DOHH2 (cell line): ENCODE results near the gene TBC1D10A.

Experiments
- EZH2phosphoT487 ChIP-seq: fragments of 200-600 bp; sonication (generic); IDR thresholded peaks from 2 replicates; pipeline ENCODE4 v1.6.1; 2017; ENCODE audit warnings: borderline replicate concordance, mild to moderate bottlenecking, antibody characterized with exemption, low read length, moderate library complexity, mixed read lengths
- TF ChIP-seq, protein P1 (sequence below): fragments of 200-600 bp; sonication (generic); IDR thresholded peaks from one replicate; pipeline ENCODE4 v1.5.1; 2014; ENCODE audit warnings: antibody characterized with exemption, mild to moderate bottlenecking, low read depth, low read length; ENCODE audit not compliant: poor library complexity, severe bottlenecking

DNA sequence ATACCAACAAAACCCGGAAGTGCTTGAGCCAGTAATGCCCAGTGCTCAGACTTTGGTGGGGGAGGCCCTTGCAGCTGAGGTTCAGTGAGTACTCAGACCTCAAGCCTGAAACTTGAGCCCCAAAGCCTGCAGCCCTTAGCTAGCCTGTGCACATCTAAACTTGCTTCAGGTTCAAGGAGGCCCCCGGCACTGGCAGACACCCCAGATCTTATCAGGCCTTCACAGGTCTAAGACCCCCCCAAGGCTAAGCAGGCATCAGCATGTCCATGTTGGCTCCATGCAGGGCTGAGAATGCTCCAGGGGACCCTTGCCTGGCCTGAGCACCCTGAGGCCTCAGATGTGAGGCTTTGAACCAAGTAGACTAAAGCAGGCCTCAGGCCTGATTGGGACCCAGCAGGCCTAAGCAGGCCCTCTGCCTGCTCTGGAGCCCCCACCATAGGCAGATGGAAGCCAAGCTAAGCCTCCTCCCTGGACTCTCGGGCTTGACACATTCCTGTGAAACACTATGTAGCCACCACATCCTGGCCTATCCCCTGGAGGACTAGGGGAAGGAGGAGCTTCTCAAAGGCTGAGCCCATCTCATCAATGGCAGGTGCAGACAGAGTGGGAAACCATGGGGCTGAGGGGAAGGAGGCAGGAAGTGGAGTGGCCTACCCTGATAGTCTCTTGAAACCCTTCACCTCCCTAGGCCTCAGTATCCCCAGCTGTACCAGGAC lies 36.2 kb downstream of the TBC1D10A start:
- TF ChIP-seq, protein P1, sequence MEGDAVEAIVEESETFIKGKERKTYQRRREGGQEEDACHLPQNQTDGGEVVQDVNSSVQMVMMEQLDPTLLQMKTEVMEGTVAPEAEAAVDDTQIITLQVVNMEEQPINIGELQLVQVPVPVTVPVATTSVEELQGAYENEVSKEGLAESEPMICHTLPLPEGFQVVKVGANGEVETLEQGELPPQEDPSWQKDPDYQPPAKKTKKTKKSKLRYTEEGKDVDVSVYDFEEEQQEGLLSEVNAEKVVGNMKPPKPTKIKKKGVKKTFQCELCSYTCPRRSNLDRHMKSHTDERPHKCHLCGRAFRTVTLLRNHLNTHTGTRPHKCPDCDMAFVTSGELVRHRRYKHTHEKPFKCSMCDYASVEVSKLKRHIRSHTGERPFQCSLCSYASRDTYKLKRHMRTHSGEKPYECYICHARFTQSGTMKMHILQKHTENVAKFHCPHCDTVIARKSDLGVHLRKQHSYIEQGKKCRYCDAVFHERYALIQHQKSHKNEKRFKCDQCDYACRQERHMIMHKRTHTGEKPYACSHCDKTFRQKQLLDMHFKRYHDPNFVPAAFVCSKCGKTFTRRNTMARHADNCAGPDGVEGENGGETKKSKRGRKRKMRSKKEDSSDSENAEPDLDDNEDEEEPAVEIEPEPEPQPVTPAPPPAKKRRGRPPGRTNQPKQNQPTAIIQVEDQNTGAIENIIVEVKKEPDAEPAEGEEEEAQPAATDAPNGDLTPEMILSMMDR, result no peak
- no peak for TF ChIP-seq EZH2phosphoT487
